ENCODE results near the gene FFAR2. TPM values are rescaled to one million over a fixed set of nuclear protein-coding genes. Genes with fewer than 3 reads are reported as not detected.

FFAR2 gene
- total and polyA plus RNA-seq, 11 donors, result 0.12 to 3.4 (median 0.38) TPM; not detected in 2

- no peaks in the 10 kb centered on the region for H3K27me3 ChIP-seq
- H3K9me3 ChIP-seq, result no peaks in the 10 kb centered on the region
- ATAC-seq, result no peak
- H3K4me1 ChIP-seq, result peaks cover under 1 to 48% (median 17%) of the 10 kb centered on the region in 12 donors
- intact Hi-C loops (cut with DNase I), result no loop called here
- H3K27ac ChIP-seq, result no peak overlapping the region
- DNase-seq, result no peak
- no peak for TF ChIP-seq CTCF (IDR thresholded peaks at IDR 0.05)
- no peak for TF ChIP-seq POLR2A (IDR thresholded peaks at IDR 0.05)
- WGBS, 4 donors, result 96 to 99% (median 96%) methylated on average over 5 of the region's 5 CpGs
- no peaks in the 10 kb centered on the region for H3K36me3 ChIP-seq
- H3K4me3 ChIP-seq, result no peak overlapping the region
These were observed 9.1 kb downstream of the FFAR2 start for GRCh38 chr19:35457173-35457572.

GRCh38 chr19:35458192-35458591 lies 10.1 kb downstream of the FFAR2 start:
- intact Hi-C loops (cut with DNase I), result loop anchor here in 1 of 10 donors (2.0 kb wide), 1 partner anchor 21 kb away; no protein-coding TSS in a partner anchor
- WGBS, 4 donors, result 54 to 79% (median 68%) methylated on average over 1 of the region's 1 CpG
- H3K27ac ChIP-seq, result no peak overlapping the region

GRCh38 chr19:35458731-35459391 lies 10.8 kb downstream of the FFAR2 start:
- no peaks in the 10 kb centered on the region for H3K9me3 ChIP-seq
- H3K36me3 ChIP-seq, result no peaks in the 10 kb centered on the region
- peaks cover 3 to 64% (median 23%) of the 10 kb centered on the region in 12 donors for H3K4me1 ChIP-seq
- H3K27me3 ChIP-seq, result no peaks in the 10 kb centered on the region
- H3K27ac ChIP-seq, result peak overlapping the region in 5 of 12 donors; percentile 11 to 68 (median 24)
- H3K4me3 ChIP-seq, result no peak overlapping the region
- TF ChIP-seq CTCF (IDR thresholded peaks at IDR 0.05) (no peak), POLR2A (IDR thresholded peaks at IDR 0.05) (no peak)
- 42 to 54% (median 49%) methylated on average over 10 of the region's 10 CpGs for WGBS, 4 donors
- ATAC-seq, result peak in 2 of 4 donors; percentile 29 to 38
- intact Hi-C loops (cut with DNase I), result loop anchor here in 1 of 10 donors (2.0 kb wide), 1 partner anchor 22 kb away; no protein-coding TSS in a partner anchor
- DNase-seq, result no peak

More at GRCh38 chr19:35458192-35458591, 10.1 kb downstream of the FFAR2 start:
- TF ChIP-seq POLR2A (IDR thresholded peaks at IDR 0.05) (no peak), CTCF (IDR thresholded peaks at IDR 0.05) (no peak)
- H3K9me3 ChIP-seq, result no peaks in the 10 kb centered on the region
- peaks cover 3 to 58% (median 23%) of the 10 kb centered on the region in 12 donors for H3K4me1 ChIP-seq
- DNase-seq (no peak), ATAC-seq (no peak)
- no peaks in the 10 kb centered on the region for H3K36me3 ChIP-seq
- H3K27me3 ChIP-seq, result no peaks in the 10 kb centered on the region
- H3K4me3 ChIP-seq, result no peak overlapping the region

- peaks cover 3 to 65% (median 23%) of the 10 kb centered on the region in 12 donors for H3K4me1 ChIP-seq
- peak overlapping the region in 4 of 12 donors; percentile 9 to 68 (median 12) for H3K27ac ChIP-seq
- no peaks in the 10 kb centered on the region for H3K27me3 ChIP-seq
- no peak overlapping the region for H3K4me3 ChIP-seq
- intact Hi-C loops (cut with DNase I), result loop anchor here in 1 of 10 donors (2.0 kb wide), 1 partner anchor 23 kb away; no protein-coding TSS in a partner anchor
- DNase-seq (peak in 4 of 5 donors; percentile 56 to 83 (median 68)), ATAC-seq (peak; percentile 33 to 81 (median 54))
- H3K36me3 ChIP-seq, result no peaks in the 10 kb centered on the region
- H3K9me3 ChIP-seq, result no peaks in the 10 kb centered on the region
- WGBS, 4 donors, result 29 to 51% (median 37%) methylated on average over 14 of the region's 14 CpGs
- TF ChIP-seq POLR2A (IDR thresholded peaks at IDR 0.05) (no peak), CTCF (IDR thresholded peaks at IDR 0.05) (no peak)
These were observed 11.5 kb downstream of the FFAR2 start for GRCh38 chr19:35459414-35460082.
